ENCODE results near the gene KIAA0930. TPM values are rescaled to one million over a fixed set of nuclear protein-coding genes. Genes with fewer than 3 reads are reported as not detected.
A peak's percentile ranks its signal among the peaks of the same experiment; 100 is the strongest.

The KIAA0930 gene
- total and polyA plus RNA-seq, 2 experiments from 2014 or later, result 15.0 to 78.6 TPM

GRCh38 chr22:45162531-45162930 is 78.2 kb downstream of the KIAA0930 start:
- H3K9me2 ChIP-seq (ENCODE audit: insufficient read depth), result no peaks in the 10 kb centered on the region
- H3K9me3 Mint-ChIP-seq, result no peaks in the 10 kb centered on the region; the same call in 2 of the 3 replicates
- no peaks in the 10 kb centered on the region for H3K27me3 ChIP-seq (ENCODE audit: insufficient read depth)
- H3K4me1 Mint-ChIP-seq, result peaks cover 43% of the 10 kb centered on the region
- no peak for TF ChIP-seq ZNF462 (CRISPR knock-in tag; IDR thresholded peaks at IDR 0.05)
- no peak for TF ChIP-seq STAT1 (IDR thresholded peaks at IDR 0.05; ENCODE audit: unreplicated experiment)
- no peak for TF ChIP-seq ZNF114 (CRISPR knock-in tag; IDR thresholded peaks at IDR 0.05)
- no peak for TF ChIP-seq CREB1 (CRISPR knock-in tag; IDR thresholded peaks at IDR 0.05; ENCODE audit: low read depth)
- no peak for TF ChIP-seq ZNF331 (CRISPR knock-in tag; IDR thresholded peaks at IDR 0.05; ENCODE audit: low read depth)
- no peak for TF ChIP-seq CTCF (conservative IDR thresholded peaks at IDR 0.05; ENCODE audit: low read depth in 2 of 2)
- TF ChIP-seq EZH2 (IDR thresholded peaks at IDR 0.05; ENCODE audit: low read depth, unreplicated experiment), result no peak
- TF ChIP-seq ETS1 (IDR thresholded peaks at IDR 0.05), result no peak
- TF ChIP-seq JUNB (IDR thresholded peaks at IDR 0.05; ENCODE audit: unreplicated experiment), result no peak
- no peak for TF ChIP-seq REST (IDR thresholded peaks at IDR 0.05; ENCODE audit: unreplicated experiment)
- TF ChIP-seq POLR2AphosphoS5 (IDR thresholded peaks at IDR 0.05; ENCODE audit: low read depth), result no peak
- no peak for TF ChIP-seq NANOG (IDR thresholded peaks at IDR 0.05; ENCODE audit: borderline replicate concordance)
- no peak for TF ChIP-seq EZH2phosphoT487 (IDR thresholded peaks at IDR 0.05; ENCODE audit: unreplicated experiment)
- peaks cover 11% of the 10 kb centered on the region; the same call in 1 of the 2 replicates for H3F3A ChIP-seq (replicated peaks; ENCODE audit: low read depth)
- peaks cover 46% of the 10 kb centered on the region for H3K4me1 ChIP-seq (ENCODE audit: insufficient read depth)
- H3K27me3 Mint-ChIP-seq (ENCODE audit: insufficient read depth, low read depth, poor library complexity), result peaks cover 11% of the 10 kb centered on the region
- H4K20me1 ChIP-seq (replicated peaks; ENCODE audit: insufficient read depth), result peaks cover 32% of the 10 kb centered on the region
- H3K36me3 ChIP-seq (ENCODE audit: insufficient read depth), result peaks cover 14% of the 10 kb centered on the region; the same call in 1 of the 2 replicates
- peak overlapping the region; percentile 80 for H3K4me3 ChIP-seq
- ATAC-seq, result no peak
- peak; percentile 34 for DNase-seq (ENCODE audit: low spot score)
- peak overlapping the region; percentile 91 for H3K4me2 ChIP-seq
- H3K36me3 Mint-ChIP-seq (ENCODE audit: low read depth), result peaks cover 31% of the 10 kb centered on the region
- no peak overlapping the region for H2AFZ ChIP-seq
- peak overlapping the region; percentile 88 for H3K27ac ChIP-seq (ENCODE audit: low read depth)
- H3K79me2 ChIP-seq (replicated peaks; ENCODE audit: insufficient read depth), result peaks cover 87% of the 10 kb centered on the region
- peak overlapping the region; percentile 91 for H3K4me3 Mint-ChIP-seq
- H3K27ac Mint-ChIP-seq, result peak overlapping the region; percentile 69

Data from GM23338 (cell line).